Subcutaneous abdominal adipose tissue (tissue), 5 donors: ENCODE results near the gene ARHGAP21.

ENCODE experiments used
- H3K27ac ChIP-seq: one replicate; pipeline ENCODE4 v1.7.0; 2013; ENCODE audit warnings: low read depth, mild to moderate bottlenecking, inconsistent platforms, low read length, moderate library complexity
- H3K27me3 ChIP-seq, 5 donors: one replicate each; pipeline ENCODE4 v1.7.0; 2013; ENCODE audit warnings: low read length in 5 of 5, inconsistent platforms in 1 of 5; ENCODE audit not compliant: control insufficient read depth in 5 of 5, insufficient read depth in 4 of 5
- H3K36me3 ChIP-seq, 5 donors: one replicate each; pipeline ENCODE4 v1.7.0; 2013; ENCODE audit warnings: low read length in 5 of 5; ENCODE audit not compliant: control insufficient read depth in 5 of 5, insufficient read depth in 5 of 5
- H3K4me1 ChIP-seq, 5 donors: one replicate each; pipeline ENCODE4 v1.7.0; 2013; ENCODE audit warnings: low read length in 5 of 5, mild to moderate bottlenecking in 3 of 5, moderate library complexity in 1 of 5; ENCODE audit not compliant: control insufficient read depth in 5 of 5, insufficient read depth in 5 of 5
- H3K4me3 ChIP-seq, 5 donors: one replicate each; pipeline ENCODE4 v1.7.0; 2013; ENCODE audit warnings: low read length in 5 of 5, low read depth in 1 of 5
- H3K9ac ChIP-seq, 5 donors: one replicate each; pipeline ENCODE4 v1.7.0; 2013; ENCODE audit warnings: low read length in 5 of 5, mild to moderate bottlenecking in 4 of 5, moderate library complexity in 3 of 5
- H3K9me3 ChIP-seq, 5 donors: one replicate each; pipeline ENCODE4 v1.7.0; 2013; ENCODE audit warnings: low read length in 5 of 5; ENCODE audit not compliant: control insufficient read depth in 5 of 5
- donor health status: healthy.
- donor health status: healthy.
- donor health status: healthy.
- donor health status: healthy.
- donor health status: healthy.

Gene ARHGAP21

GRCh38 chr10:24571870-24572450 is 151.7 kb downstream of the ARHGAP21 start:
- no peaks in the 10 kb centered on the region for H3K4me1 ChIP-seq
- H3K36me3 ChIP-seq, result no peaks in the 10 kb centered on the region
- no peak overlapping the region for H3K9ac ChIP-seq
- no peaks in the 10 kb centered on the region for H3K27me3 ChIP-seq
- H3K9me3 ChIP-seq, result no peaks in the 10 kb centered on the region
- no peak overlapping the region for H3K4me3 ChIP-seq
- no peak overlapping the region for H3K27ac ChIP-seq

DNA sequence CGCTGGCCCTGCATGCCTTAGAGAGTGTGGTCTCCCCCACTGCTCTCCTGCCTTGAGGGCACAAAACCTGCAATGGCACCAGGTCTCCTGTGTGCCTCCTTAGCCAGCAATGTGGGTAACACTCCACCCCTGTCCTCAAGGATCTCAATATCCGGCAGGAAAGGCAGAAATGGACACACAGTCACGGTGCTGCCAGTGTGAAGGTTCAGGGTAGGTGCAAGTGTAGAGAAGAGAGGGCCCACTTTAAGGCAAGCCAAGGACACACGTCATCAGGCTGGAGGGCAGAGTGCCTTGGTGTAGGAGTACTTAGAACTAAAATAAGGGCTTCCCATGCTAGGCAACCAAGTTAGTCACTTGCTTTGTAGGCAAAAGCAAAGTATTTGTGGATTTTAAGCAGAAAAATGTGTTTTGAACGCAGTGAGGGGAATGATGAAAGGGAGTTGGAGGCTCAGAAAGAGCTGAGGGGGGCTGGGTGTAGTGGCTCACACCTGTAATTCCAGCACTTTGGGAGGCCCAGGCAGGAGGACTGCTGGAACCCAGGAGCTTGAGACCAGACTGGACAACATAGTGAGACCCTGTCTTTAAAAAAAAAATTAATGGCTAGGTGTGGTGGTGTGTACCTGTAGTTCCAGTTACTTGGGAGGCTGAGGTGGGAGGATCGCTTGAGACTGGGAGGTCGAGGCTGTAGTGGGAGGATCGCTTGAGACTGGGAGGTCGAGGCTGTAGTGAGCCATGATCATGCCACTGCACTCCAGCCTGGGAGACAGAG is 152.8 kb downstream of the ARHGAP21 start:
- H3K4me3 ChIP-seq, result no peak overlapping the region
- no peaks in the 10 kb centered on the region for H3K36me3 ChIP-seq
- H3K27me3 ChIP-seq, result no peaks in the 10 kb centered on the region
- no peaks in the 10 kb centered on the region for H3K9me3 ChIP-seq
- no peak overlapping the region for H3K27ac ChIP-seq
- no peaks in the 10 kb centered on the region for H3K4me1 ChIP-seq
- H3K9ac ChIP-seq, result no peak overlapping the region

- H3K36me3 ChIP-seq, result no peaks in the 10 kb centered on the region
- no peaks in the 10 kb centered on the region for H3K4me1 ChIP-seq
- no peaks in the 10 kb centered on the region for H3K27me3 ChIP-seq
- no peak overlapping the region for H3K4me3 ChIP-seq
- H3K9ac ChIP-seq, result no peak overlapping the region
- no peak overlapping the region for H3K27ac ChIP-seq
- H3K9me3 ChIP-seq, result no peaks in the 10 kb centered on the region
These were observed 153.6 kb downstream of the ARHGAP21 start for GRCh38 chr10:24569828-24570657.

GRCh38 chr10:24569330-24569796 is 154.3 kb downstream of the ARHGAP21 start:
- no peaks in the 10 kb centered on the region for H3K36me3 ChIP-seq
- no peaks in the 10 kb centered on the region for H3K27me3 ChIP-seq
- no peak overlapping the region for H3K4me3 ChIP-seq
- H3K27ac ChIP-seq, result no peak overlapping the region
- no peaks in the 10 kb centered on the region for H3K9me3 ChIP-seq
- no peaks in the 10 kb centered on the region for H3K4me1 ChIP-seq
- no peak overlapping the region for H3K9ac ChIP-seq

GRCh38 chr10:24568042-24568441 is 155.6 kb downstream of the ARHGAP21 start:
- Histone ChIP-seq H3K4me3 (no peak overlapping the region), H3K27me3 (no peaks in the 10 kb centered on the region), H3K4me1 (no peaks in the 10 kb centered on the region), H3K36me3 (no peaks in the 10 kb centered on the region), H3K9ac (no peak overlapping the region), H3K27ac (no peak overlapping the region), H3K9me3 (no peaks in the 10 kb centered on the region)

DNA sequence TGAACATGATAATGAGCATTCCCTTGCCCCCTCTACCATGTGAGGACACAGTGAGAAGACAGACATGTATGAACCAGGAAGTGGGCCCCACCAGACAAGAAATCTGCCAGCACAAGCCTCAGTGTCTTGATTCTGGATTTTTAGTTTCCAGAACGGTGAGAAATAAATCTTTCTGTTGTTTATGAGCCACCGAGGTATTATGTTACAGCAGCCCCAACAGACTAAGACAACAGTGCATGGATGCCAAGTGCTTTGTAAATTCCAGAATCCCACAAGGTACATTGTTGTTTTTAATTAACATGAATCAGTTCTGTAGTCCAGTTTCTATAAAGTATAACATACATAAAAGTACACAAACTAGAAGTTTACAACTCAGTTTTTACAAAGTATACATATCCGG is 162.2 kb downstream of the ARHGAP21 start:
- no peaks in the 10 kb centered on the region for H3K36me3 ChIP-seq
- peaks cover 0 to 9% (median 7%) of the 10 kb centered on the region in 5 donors for H3K4me1 ChIP-seq
- H3K27me3 ChIP-seq, result peaks cover 0 to 3% (median 0%) of the 10 kb centered on the region in 5 donors
- no peaks in the 10 kb centered on the region for H3K9me3 ChIP-seq
- no peak overlapping the region for H3K27ac ChIP-seq
- no peak overlapping the region for H3K4me3 ChIP-seq
- no peak overlapping the region for H3K9ac ChIP-seq

- H3K36me3 ChIP-seq, result no peaks in the 10 kb centered on the region
- no peak overlapping the region for H3K4me3 ChIP-seq
- H3K4me1 ChIP-seq, result peaks cover 0 to 10% (median 7%) of the 10 kb centered on the region in 5 donors
- H3K9ac ChIP-seq, result no peak overlapping the region
- H3K27ac ChIP-seq, result no peak overlapping the region
- peaks cover 0 to 7% (median 3%) of the 10 kb centered on the region in 5 donors for H3K27me3 ChIP-seq
- no peaks in the 10 kb centered on the region for H3K9me3 ChIP-seq
These were observed 166.6 kb downstream of the ARHGAP21 start for GRCh38 chr10:24556750-24557742.

- no peaks in the 10 kb centered on the region for H3K36me3 ChIP-seq
- no peaks in the 10 kb centered on the region for H3K9me3 ChIP-seq
- H3K27me3 ChIP-seq, result peaks cover 0 to 7% (median 3%) of the 10 kb centered on the region in 5 donors
- H3K4me1 ChIP-seq, result peaks cover 0 to 10% (median 7%) of the 10 kb centered on the region in 5 donors
- H3K4me3 ChIP-seq, result no peak overlapping the region
- no peak overlapping the region for H3K27ac ChIP-seq
- H3K9ac ChIP-seq, result no peak overlapping the region
These were observed 167.4 kb downstream of the ARHGAP21 start for GRCh38 chr10:24556126-24556749.

GRCh38 chr10:24554036-24554435 is 169.7 kb downstream of the ARHGAP21 start:
- H3K9ac ChIP-seq, result no peak overlapping the region
- H3K9me3 ChIP-seq, result no peaks in the 10 kb centered on the region
- H3K36me3 ChIP-seq, result peaks cover 0 to 3% (median 0%) of the 10 kb centered on the region in 5 donors
- no peak overlapping the region for H3K4me3 ChIP-seq
- H3K27me3 ChIP-seq, result peaks cover 0 to 7% (median 3%) of the 10 kb centered on the region in 5 donors
- H3K4me1 ChIP-seq, result peaks cover 0 to 10% (median 7%) of the 10 kb centered on the region in 5 donors
- no peak overlapping the region for H3K27ac ChIP-seq
